ENCODE results near the gene MPV17. TPM values are rescaled to one million over a fixed set of nuclear protein-coding genes. Genes with fewer than 3 reads are reported as not detected.

MPV17 gene
- total RNA-seq, 4 donors from 2014 or later: 56.8 to 88.7 (median 77.1) TPM

DNA sequence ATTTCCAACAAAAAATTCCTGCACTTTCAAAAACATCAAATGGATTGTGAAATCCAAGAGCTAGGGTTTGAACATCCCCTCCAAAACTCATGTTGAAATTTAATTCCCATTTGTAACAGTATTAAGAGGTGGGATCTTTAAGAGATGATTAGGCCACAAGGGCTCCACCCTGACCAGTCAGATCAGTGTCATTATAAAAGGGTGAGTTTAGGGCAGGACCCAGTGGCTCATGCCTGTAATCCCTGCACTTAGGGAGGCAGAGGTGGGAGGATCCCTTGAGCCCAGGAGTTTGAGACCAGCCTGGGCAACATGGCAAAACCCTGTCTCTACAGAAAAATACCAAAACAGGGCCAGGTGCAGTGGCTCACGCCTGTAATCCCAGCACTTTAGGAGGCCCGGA lies 24.7 kb upstream of the MPV17 start:
- TF ChIP-seq, protein P1, sequence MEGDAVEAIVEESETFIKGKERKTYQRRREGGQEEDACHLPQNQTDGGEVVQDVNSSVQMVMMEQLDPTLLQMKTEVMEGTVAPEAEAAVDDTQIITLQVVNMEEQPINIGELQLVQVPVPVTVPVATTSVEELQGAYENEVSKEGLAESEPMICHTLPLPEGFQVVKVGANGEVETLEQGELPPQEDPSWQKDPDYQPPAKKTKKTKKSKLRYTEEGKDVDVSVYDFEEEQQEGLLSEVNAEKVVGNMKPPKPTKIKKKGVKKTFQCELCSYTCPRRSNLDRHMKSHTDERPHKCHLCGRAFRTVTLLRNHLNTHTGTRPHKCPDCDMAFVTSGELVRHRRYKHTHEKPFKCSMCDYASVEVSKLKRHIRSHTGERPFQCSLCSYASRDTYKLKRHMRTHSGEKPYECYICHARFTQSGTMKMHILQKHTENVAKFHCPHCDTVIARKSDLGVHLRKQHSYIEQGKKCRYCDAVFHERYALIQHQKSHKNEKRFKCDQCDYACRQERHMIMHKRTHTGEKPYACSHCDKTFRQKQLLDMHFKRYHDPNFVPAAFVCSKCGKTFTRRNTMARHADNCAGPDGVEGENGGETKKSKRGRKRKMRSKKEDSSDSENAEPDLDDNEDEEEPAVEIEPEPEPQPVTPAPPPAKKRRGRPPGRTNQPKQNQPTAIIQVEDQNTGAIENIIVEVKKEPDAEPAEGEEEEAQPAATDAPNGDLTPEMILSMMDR (IDR thresholded peaks at IDR 0.05; ENCODE audit: low read depth): no peak

DNA sequence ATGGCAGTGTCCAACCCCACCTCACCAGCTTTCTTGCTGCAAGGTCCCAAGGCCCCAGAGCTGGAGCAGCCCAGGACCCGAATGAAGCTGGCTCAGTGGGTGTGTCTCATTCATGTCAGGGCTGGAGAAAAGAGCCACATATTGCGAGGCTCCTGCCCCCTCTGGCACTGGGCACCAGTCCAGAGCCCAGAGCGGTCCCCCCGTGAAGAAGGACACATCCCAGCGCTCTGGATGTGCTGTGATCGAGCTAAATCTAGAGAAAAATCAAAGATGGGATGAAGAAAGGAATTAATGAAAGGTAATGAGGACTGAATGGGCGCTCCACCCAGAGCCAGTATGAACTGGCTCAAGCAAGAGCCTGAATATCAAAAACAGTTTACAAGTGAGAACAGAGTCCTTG lies 13.3 kb upstream of the MPV17 start:
- TF ChIP-seq, protein P1 (IDR thresholded peaks at IDR 0.05; ENCODE audit: low read depth): no peak

DNA sequence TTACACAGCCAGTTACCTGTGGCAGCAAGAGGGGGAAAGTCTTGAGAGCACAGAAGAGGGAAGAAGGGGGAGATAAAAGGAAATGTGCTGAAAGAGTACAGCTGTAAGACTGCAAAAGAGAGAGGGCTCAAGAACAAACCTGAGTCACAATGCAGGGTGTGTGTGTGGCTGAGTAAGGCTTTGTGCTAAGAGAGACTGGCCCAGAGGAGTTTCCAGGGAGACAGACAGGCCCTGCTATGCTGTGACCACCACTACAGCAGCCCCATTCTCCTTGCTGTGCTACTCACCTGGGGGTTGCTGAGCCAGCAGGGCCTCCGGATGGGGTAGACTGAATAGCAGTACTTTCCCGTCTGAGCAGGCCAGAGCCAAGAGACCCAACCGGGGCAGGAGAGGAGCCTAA lies 12.4 kb upstream of the MPV17 start:
- TF ChIP-seq, protein P1 (IDR thresholded peaks at IDR 0.05; ENCODE audit: low read depth): no peak

DNA sequence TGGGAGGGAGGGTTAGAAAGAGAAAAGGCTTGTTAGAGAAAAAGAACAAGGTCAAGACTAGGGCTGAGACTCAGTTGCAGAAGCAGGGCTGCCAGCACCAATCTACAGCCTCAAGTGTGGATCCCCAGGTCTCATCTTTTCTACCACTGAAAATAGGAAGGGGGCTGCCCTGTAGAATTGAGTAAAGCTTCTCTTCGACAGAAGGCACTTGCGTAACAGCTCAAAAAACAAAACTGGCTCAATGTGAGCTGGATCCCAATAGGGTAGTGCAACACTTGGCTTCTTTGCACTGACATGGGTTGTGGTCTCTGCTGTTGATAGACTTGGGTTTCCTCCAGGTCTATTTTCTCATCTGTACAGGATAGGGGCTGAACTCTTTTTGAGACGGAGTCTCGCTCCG lies 1.8 kb upstream of the MPV17 start:
- TF ChIP-seq, protein P1 (IDR thresholded peaks at IDR 0.05; ENCODE audit: low read depth): no peak

DNA sequence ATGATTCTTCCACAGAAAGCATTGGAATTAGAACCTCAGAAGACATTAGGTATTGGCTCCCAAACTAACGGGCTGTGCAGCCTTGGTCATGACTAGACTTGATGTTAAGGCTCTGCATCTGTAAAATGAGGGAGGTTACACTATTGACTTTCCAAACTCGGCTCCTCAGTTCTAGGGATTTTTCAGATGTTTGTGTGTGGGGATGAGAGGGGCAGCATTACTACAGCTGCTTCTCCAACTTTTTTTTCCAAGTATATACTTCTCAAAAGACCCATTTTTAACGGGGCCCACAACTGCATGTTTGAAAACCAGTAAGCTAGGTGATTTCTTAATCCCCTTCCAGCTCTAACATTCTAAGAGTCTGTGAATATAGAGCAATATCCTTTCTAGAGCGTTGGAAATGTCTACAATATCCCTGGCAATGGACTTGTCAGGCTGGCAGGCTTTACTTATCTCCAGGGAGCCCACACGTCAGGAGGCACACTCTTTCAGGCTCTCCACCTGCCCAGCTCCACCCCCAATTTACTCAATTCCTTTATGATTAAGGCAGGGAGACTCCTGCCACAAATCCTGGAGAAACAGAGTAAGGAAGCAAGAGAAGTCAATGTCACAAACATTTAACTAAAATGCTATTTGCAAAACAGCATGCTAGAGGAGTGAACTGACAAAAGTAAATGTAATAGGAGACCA lies 844 bp upstream of the MPV17 start:
- TF ChIP-seq, protein P1 (IDR thresholded peaks at IDR 0.05; ENCODE audit: low read depth): no peak

DNA sequence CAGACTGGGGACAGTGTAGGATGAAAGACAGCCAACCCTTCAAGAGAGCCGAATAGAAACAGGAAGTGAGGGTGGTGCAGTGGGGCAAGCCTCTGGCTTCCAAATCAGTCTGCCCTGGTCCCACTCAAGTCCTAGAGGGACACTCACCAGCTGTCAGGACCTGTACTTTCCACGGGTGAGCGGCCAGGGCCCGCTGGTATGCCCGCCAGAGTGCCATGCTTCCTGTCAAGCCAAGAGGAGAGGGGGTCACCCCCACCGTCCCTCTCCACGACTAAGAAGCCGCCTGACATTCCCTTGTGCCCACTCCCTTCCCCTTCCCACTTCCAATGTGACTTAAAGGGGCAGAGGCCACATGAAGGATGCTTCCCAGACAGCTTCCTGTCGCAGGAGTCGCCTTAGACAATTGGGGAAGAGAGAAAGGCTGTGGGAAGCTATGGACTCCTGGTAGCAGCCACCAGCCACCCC lies 564 bp downstream of the MPV17 start:
- TF ChIP-seq, protein P1 (IDR thresholded peaks at IDR 0.05; ENCODE audit: low read depth): no peak

DNA sequence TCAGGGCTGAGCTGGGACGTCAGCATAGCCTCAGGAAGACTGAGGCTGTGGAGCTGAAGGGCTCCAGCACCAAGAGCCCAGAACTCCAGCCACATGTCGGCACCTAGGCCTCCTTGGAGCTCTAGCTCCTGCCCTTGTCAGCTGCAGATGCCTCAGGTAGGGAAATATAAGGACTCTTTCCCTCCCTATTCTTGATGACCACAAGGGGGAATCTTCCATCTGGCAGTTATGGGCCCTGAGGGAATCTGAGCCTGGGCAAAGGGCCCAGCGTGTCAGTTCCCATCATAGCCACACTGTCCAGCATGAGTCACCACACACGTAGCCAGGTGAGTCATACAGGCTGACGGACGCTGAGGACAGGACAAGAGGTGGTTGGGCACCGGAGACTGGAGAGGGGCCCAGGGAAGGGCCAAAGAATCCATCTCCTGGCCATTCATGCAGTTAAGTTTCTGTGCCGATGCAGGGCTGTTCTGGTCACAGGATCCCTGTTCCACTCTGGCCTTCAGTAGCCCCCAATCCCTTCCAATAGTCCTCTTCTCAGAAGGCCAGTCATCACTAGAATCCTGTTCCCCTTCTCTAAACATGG lies 1.8 kb downstream of the MPV17 start:
- TF ChIP-seq, protein P1 (IDR thresholded peaks at IDR 0.05; ENCODE audit: low read depth): no peak

Data from subcutaneous adipose tissue (tissue), 4 donors.